ENCODE measurements around the gene GOLGA2.

Gene GOLGA2

DNA sequence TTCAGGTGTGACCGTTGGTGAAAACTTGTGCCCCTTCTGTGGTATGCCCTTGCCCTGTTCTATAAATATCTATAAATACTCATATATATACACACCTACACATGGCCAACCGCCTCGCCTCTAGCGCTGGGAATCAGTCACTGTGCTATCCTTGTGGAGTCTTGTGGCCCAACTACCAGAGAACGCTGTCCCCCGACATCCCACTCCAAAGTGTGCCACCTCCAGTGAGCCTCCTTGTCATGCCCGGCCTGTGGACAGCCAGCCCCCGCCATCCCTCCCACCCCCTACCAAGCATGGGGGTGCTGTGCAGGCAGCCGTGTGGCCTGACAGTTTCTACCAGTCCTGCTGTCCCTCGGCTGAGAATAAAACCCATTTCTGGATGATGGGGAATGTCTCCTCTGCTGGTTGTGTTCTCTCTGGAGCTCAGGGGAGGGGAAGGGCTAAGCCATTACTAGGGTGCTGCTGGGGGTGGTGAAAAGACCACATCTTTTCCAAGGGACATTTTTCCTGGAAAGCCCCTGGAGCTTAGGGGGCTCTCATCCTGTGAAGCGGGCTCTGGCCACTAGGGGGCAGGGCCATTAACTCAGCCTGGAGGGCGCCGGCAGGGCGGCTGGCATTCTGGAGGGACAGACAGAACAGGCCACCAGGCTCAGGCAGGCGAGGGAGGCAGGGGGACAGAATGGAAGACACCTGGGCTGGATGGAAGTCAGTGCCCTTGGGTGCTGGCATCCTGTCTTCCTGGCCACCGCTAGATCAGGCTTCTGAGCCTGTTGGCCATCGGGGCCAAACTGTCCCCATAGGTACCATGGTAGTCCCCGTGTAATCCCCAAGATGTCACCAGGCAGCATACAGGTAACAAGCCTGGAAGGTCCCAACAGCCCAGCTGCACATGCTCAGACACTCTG lies 20.7 kb downstream of the GOLGA2 start:
- peak; percentile 68 to 69 for DNase-seq

DNA sequence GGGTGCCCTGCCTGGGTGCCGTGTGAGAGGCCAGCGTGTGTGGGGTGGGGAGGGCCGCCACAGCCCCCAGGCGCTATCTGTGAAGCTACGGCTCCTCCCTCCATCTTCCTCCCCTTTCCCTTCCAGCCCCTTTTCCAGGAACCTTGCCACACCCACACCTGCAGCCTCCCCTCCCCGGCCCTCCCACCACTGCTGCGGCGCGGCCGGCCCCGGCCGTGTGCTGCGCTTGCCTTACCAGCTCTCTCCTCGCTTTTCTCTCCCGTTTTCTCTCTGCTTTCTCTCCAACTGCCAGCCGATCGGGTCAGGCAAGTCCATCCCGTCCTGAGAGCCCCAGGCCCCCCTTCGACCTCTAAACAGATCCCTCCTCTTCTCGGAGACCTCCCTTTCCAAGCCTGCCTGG lies 21.4 kb downstream of the GOLGA2 start:
- no peak for DNase-seq

DNA sequence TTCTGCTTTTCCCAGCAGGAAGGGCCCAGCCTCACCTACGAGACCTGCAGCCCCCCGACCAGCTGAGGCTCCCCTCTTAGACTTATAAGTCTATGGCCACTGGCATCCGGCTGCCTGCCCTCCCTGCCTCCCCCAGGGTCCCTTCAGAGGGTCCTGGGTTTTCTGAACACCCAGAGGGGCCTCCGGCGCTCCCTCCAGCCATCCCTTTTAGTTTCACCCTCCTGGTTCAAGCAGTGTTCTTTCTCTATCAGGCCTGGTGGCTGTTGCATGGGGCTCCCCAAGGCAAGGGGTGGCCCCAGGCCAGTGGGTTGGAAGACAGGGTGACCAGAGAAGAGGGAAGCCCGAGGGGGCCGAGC lies 21.8 kb downstream of the GOLGA2 start:
- DNase-seq: no peak

DNA sequence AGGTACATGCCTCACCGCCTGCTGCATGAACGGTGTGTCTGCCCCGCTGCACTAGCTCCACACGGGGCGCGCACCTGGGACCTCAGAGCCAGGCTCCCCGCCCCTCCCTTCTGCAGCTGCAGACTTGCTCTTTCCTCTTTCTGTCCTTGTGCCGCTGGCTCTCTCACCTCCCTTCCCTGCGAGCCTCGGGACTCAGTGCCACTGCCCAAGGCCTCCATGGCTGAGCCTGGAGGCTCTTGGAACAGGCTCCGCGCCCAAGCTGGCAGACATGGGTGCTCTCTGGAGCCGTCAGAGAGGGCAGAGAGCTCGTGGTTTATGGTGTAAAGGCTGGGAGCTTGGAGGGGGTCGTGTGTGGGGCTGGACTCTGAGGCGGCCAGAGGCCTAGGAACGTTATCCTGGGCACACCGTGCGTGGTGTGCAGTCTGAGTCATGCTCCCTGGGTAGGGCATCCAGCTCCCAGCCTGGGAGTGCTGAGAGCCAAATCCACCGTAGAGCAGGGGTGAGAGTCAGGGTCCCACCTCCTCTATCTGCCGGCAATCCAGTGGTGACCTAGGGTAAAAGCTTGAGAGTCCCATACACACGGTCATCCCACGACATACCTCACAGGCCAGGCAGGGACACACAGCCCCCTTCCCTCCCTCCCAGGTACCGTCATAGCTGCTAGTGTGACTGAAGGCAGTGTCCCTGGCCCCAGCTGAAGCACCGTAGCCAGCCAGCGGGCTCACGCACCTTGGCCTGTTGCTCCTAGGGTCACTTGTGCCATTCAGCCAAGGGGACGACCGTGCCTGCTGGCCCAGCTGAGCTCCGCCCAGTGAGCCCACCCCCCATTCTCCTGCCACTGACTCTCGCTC lies 22.4 kb downstream of the GOLGA2 start:
- no peak for DNase-seq

DNA sequence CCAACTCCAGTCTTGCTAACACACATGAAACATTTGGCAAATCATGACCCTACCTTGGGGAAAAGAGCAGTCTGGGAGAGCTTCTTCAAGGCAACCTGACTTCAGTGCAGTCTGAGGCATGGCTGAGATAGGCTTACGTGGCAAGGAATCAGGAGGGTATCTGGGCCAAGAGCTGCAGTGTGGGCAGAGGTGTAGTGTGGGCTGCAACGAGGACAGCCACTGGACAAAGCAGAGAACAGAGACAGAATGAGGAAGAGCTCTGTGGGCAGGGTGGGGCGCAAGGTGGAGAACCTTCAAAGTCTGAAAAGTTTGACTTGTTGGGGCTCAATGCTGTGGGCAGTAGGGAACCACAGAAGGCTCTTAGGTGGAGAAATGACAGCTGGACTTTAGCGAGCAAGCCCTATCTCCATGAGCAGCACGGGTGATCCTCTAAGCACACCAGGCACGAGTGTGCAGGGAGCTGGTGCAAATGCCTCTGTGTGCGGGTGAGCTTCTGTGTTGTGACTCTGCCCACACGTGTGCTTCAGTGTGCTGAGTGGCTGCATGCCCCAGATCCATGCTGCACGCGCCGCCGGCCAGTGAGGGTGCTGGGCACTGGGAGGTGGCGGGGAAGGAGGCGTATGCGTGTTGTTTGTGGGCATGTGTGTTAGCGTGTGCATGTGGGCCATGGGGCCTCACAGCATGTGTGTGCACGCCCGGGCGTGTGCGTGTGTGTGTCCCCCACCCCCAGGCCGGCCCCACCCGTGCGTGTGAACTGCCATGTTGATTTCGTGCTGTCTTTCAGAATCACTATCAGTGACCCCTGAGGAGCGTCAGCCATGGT lies 23.3 kb downstream of the GOLGA2 start:
- no peak for DNase-seq

DNA sequence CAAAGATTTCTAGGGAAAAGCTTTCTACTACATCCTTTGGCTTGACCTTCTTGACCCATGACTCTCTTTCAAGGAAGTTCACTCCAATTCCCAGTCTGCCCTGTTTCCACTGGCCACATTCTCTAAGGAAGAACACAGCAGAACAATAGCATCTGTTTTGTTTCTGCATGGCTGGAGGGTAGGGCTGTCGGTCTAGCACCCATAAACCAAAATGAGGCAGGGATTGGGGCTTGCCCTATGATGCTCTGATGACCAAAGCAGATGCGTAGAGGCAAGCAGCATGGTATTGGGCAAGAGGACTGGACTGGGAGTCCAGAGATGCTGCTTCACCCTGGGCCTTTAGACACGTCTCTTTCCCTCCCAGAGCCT lies 24.1 kb downstream of the GOLGA2 start:
- no peak for DNase-seq

DNA sequence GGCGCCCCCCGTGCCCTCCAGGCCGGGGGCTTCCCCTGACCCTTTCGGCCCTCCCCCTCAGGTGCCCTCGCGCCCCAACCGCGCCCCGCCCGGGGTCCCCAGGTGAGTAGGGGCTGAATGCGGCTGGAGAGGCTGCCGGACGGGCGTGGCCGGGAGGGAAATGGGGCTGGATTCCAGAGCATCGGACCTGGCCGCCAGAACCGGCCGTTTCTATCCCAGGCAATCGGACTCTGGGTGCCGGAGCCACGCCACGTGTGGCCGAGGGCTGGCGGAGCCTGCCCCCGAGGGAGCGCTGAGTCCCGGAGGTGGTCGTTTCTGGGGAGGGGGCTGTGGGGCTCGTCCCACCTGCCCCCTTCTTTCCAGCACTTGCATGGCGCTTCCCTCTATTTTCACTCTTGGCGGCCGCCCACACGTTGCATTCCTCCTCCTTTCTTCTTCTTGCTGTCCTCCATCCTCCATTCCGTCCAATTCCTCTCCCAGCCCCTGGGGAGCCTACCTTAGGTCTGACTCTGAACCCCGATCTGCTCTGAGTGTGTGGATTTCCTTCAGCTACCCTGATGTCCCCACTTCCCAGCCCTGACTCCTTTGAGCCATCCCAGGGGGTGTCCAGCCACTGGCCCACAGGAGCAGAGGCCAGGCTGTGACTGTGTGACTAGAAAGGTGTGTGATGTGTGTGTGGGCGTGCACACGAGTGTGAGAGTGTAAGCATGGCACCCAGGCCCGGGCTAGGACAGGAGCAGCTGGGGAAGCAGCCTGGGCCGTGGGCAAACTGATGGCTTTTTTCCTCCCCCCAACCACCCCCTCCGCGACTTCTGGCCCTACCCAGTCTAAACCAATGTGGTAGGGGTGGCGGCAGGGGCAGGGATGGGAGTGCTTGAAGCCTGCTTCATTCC lies 24.7 kb downstream of the GOLGA2 start:
- DNase-seq: peak; percentile 32 to 38

DNA sequence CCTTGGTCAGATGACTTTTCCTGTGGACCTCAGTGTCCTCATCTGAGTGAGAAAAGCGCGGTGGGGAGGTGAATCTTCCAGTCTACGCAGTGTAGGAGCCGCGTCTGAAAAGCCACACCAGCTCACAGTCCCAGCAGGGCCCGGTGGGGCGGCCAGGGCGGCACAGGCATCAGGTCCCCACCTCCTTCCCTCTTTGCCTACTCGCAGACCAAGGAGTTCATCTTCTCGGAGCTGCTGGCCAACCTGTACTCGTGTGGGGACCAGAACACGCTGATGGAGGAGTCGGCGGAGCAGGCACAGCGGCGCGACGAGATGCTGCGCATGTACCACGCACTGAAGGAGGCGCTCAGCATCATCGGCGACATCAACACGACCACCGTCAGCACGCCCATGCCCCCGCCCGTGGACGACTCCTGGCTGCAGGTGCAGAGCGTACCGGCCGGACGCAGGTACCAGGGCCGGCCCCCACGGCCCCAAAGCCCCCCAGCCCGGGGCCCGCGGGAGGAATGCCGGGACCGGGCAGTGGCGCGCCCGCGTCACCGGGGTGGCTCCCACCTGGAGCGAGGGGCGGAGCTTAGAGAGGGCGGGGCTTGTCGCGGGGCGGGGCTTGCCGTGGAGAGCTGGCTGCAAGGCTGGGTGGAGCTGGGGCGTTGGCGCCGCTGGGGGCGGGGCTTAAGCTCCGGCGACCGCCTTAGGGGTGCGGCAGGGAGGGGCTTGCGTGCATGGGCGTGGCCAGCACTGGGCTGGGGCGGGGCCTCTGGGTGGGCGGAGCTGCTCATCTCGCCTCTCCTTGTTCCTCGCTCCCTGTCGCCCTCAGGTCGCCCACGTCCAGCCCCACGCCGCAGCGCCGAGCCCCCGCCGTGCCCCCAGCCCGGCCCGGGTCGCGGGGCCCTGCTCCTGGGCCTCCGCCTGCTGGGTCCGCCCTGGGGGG lies 25.6 kb downstream of the GOLGA2 start:
- DNase-seq: peak; percentile 99 to 100

DNA sequence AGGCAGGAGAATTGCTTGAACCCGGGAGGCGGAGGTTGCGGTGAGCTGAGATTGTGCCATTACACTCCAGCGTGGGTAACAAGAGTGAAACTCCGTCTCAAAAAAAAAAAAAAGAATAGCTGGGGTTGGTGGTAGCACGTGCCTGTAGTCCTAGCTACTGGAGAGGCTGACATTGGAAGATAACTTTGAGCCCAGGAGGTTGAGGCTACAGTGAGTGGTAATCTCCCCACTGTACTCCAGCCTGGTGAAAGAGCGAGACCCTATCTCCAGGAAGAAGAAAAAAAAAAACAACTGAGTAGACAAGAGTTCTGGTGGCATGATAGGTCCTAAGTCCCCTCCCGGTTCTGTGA lies 26.3 kb downstream of the GOLGA2 start:
- no peak for DNase-seq

DNA sequence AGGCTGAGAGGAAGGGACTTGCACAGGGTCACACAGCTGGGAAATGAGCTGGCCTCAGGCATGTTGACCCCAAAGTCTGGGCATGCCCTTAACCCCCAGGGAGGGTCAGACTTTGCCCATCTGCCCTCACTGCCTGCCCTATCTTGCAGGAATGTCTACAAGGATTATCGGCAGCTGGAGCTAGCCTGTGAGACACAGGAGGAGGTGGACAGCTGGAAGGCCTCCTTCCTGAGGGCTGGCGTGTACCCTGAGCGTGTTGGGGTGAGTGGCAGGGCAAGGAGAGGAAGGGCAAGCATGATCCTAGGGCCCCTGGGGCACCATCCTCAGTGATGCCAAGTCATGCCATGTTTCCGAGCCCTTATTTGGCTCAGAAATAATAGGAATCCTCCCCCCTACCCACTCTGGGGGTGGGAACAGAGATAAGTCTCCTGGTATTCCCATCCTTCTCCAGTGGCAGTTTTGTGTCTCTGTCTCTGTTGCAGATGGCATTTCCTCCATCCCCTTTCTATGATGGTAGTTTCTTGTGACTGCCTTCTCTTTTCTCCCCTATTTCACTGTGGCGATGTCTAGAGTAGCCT lies 28.5 kb downstream of the GOLGA2 start:
- DNase-seq: no peak

DNA sequence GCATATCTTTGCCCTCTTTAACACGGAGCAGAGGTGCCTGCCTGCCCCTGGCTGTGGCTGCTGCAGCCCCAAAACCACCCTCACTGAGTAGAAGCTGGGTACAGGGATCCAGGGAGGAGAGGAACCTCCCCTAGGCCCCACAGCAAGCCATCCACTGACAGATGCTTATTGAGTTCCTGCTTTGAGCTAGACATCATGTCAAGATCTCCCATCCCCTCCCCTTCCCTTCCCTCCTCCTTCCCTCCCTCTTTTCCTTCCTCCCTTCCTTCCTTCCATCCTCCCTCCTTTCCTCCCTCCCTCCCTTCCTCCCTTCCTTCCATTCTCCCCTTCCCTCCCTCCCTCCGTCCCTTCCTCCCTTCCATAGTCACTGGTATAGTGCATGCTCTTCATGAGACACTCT lies 29.3 kb downstream of the GOLGA2 start:
- no peak for DNase-seq

DNA sequence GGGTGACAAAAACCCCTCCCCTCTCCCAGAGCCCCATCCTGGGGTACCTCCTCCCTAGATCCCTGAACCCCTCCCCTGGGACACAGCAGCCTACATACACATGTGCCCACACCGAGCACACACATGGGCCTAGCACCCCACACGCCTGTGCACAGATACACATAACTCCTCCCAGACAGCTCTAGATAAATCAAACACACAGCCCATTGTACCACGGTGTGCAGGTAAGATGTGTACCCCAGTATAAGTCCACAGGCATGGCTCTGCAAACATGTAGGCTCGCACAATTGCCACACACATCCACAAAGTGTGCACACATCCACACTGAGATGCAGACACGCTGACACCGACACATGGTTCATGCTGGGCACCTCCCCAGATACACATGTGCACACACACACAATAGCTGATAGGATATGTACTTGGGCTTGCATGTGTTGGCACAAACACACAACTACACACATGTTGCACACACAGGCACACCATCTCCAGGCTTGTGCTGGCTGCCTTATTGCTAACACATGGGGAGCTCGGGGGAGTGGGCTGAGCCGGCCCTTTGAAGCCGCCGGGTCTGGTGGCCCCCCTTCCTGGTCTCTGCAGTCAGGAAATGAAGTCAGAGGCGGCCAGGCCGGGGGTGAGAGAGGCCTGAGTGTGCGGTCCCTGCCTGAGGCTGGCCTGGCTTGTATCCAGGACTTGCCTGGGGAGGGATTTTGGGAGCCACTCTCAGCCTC lies 30.2 kb downstream of the GOLGA2 start:
- no peak for DNase-seq

DNA sequence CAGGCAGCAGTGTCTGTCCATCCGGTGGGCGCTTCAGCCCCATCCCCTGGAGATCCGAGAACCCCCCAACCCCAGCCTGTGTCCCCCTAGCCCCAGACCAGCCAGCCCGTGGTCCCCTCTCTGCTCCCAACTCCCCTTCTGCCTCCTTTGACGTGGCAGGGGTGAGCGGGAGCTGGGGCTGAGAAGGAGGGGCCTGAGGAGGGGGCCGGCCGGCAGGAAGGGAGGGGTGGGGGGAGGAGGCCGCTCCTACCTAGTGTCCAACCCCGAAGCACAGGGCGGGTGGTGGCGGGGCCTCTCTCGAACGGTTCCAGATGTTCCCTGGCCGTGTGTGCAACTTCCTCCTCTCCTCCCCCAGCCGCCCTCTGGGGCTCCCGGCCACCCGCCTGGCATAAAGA lies 31.0 kb downstream of the GOLGA2 start:
- no peak for DNase-seq

DNA sequence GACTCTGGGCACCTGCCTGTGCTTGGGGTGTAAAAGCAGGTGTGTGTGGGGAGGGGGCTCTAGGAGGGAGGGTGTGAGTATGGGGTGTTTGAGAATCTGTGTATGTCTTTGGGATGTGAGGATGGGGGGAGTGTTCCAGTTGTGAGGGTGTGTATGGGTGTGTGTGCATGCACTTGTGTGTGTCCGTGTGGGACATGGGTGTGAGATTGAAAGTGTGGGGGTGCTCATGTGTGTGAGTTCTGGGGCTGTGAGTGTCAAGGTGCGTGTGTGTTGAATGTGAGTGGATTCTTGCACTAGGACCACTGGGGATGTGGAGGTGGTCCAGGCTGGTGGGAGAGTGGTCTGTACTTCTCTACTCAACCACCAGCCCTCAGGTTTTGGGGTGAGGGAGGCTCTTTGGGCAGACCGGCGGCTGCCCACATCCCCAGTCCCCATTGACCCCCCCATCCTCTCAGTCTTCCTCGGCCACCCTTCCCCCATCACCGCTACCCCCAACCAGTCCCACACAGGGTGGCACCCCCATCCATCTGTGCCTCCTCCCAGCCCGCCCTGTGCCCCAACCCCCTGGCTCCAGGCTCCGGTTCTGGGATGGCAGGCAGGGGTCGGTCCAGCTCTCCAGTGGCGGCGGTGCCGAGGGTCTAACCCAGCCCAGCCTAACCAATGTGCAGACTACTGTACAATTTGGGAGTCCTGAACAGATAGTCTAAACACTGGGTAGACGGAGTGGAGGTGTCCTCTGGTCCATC lies 31.5 kb downstream of the GOLGA2 start:
- no peak for DNase-seq

DNA sequence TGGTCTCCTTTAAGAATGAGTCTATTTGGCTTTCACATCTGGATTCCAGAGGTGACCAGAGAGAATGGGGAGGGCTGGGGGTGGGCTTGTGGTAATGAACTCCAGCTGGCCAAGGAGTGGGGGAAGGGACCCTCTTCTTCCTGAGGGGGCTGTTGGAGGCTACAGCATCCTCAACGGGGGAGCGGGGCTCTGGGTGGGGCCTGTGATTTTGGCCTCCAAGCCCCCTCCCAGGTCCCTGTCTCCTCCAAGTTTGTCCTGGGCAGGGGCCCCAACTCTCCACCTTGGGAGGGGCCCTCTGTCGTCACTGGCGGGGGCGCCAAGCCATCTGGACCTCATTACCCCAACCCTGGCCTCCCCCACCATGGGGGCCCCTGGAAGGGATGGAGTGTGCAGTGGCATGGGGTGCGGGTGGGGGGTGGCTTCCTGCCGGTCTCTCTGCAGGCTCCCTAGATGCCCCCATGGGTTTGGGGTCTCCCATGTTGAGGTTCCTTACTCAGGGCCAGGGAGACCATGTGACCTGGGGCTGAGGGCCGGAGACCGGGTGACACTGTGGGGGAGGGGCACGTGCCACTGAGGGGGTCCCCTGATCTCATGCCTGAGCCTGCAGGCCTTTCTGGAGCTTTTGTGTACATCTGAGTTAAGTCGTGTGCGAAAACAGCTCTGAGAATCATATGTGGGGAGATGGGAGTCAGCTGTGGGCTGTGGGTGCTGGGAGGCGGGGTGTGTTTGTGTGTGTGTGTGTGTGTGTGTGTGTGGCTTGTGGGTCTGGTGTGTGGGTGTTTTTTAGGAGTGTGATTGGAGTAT lies 32.4 kb downstream of the GOLGA2 start:
- DNase-seq: no peak

DNA sequence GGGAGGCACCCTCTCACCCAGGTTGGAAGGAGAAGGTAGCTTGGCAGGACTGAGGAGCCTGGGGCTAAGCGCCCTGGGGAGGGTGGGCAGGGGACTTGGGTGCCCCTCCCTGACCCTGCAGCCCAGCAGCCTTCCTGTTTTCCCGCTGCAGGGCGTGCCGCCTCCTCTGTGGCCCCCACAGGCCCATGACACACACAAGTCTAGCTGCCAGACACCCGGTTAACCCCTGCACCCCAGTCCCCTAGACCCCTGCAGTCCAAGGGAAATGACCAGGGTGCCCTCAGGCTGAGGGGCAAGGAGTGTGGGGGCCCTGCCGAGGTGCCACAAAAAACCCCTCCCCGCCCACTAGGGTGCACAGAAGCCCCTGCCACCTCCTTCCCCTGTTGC lies 33.0 kb downstream of the GOLGA2 start:
- no peak for DNase-seq

DNA sequence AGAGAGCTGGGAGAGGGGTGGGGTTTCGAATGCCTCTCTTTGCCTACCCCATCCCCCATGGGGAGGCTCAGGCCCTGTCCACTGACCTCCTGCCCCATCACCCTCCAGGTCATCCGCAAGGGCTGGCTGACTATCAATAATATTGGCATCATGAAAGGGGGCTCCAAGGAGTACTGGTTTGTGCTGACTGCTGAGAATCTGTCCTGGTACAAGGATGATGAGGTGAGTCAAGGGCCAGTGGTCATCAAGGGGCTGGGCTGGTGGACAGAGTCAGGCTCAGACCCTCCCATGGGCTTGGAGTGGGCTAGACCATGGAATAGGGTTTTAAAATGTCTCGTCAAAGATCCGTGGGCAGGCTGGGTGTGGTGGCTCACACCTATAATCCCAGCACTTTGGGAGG lies 33.7 kb downstream of the GOLGA2 start:
- no peak for DNase-seq

DNA sequence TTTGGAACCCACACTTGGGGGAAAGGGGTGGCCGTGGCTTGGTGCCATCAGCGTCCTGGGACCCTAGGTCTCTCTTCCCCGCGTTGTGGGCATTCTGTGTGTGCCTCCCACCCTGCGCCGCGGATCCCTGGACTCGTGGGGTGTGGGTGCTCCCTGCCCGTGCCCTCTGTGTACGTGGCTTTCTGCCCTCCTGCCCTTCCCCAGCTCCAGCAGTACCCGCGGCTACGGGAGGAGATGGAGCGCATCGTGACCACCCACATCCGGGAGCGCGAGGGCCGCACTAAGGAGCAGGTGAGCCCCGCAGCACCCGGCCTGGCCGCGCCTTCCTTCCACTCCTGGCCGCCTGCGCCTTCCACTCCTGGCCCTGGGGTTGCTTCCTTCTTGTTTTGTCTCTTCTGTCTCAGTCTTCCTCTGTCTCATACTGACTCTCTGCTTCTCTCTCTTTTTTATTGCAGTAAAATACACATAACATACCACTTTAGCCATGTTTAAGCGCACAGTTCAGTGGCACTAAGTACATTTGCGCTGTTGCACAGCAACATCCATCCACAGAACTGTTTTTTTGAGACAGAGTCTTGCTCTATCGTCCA lies 41.9 kb downstream of the GOLGA2 start:
- DNase-seq: no peak
